Neural progenitor cell (in vitro differentiated cells): ENCODE results near the gene COX4I2.

ENCODE experiments used
- EZH2 ChIP-seq: fragments of 200-600 bp; sonication (generic); IDR thresholded peaks from 2 replicates; pipeline ENCODE4 v1.6.1; 2017; ENCODE audit warnings: antibody characterized with exemption, mild to moderate bottlenecking, moderate library complexity
- EZH2phosphoT487 ChIP-seq: fragments of 200-600 bp; sonication (generic); IDR thresholded peaks from 2 replicates; pipeline ENCODE4 v1.6.1; 2017; ENCODE audit warnings: antibody characterized with exemption
- TF ChIP-seq, protein P1 (sequence below): fragments of 200-600 bp; sonication (generic); IDR thresholded peaks from 2 replicates; pipeline ENCODE4 v1.5.1; 2017; ENCODE audit warnings: antibody characterized with exemption, mild to moderate bottlenecking

DNA sequence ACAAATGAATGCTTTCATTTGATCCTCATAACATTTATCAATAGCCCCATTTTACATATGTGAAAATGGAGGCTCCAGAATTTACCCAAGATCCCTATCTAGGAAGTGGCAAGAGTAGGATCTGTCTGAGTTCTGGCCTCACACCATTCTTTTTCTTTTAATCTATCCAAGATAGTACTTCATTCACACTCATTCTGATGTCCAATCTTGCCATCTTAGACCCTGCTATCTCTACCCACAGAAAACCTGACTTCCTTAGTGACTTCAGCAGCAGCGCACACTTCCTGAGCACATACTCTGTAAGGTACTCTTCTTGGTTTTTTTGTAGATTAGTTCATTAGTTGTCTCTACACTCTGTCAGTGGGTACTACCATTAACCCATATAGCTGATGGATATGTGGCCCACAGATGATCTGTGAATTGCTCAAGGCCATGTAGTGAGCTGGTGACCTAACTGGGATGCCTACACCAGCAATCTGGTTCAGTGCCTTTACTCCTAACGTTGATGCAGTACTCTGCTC lies 36.3 kb downstream of the COX4I2 start:
- TF ChIP-seq, protein P1, sequence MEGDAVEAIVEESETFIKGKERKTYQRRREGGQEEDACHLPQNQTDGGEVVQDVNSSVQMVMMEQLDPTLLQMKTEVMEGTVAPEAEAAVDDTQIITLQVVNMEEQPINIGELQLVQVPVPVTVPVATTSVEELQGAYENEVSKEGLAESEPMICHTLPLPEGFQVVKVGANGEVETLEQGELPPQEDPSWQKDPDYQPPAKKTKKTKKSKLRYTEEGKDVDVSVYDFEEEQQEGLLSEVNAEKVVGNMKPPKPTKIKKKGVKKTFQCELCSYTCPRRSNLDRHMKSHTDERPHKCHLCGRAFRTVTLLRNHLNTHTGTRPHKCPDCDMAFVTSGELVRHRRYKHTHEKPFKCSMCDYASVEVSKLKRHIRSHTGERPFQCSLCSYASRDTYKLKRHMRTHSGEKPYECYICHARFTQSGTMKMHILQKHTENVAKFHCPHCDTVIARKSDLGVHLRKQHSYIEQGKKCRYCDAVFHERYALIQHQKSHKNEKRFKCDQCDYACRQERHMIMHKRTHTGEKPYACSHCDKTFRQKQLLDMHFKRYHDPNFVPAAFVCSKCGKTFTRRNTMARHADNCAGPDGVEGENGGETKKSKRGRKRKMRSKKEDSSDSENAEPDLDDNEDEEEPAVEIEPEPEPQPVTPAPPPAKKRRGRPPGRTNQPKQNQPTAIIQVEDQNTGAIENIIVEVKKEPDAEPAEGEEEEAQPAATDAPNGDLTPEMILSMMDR: no peak
- no peak for TF ChIP-seq EZH2phosphoT487
- no peak for TF ChIP-seq EZH2
